ENCODE measurements around the gene MBP.

Gene MBP

GRCh38 chr18:77114415-77115191 lies 18.0 kb downstream of the MBP start:
- no peak overlapping the region for H3K4me3 ChIP-seq
- intact Hi-C loops (cut with DNase I; ENCODE audit: low total_unique reads) = no loop called here

GRCh38 chr18:77114152-77114414 lies 18.5 kb downstream of the MBP start:
- H3K9me3 ChIP-seq = no peaks in the 10 kb centered on the region
- intact Hi-C loops (cut with DNase I; ENCODE audit: low total_unique reads) = no loop called here
- peak overlapping the region; percentile 38 to 83 for H3K27ac ChIP-seq
- no peak for TF ChIP-seq CTCF (IDR thresholded peaks at IDR 0.05)
- no peaks in the 10 kb centered on the region for H3K27me3 ChIP-seq
- H3K4me1 ChIP-seq = peaks cover 0 to 23% (median 21%) of the 10 kb centered on the region in 4 donors
- DNase-seq = no peak
- H3K36me3 ChIP-seq = peaks cover 0 to 3% (median 0%) of the 10 kb centered on the region in 3 donors
- no peak overlapping the region for H3K4me3 ChIP-seq

More at GRCh38 chr18:77114415-77115191, 18.0 kb downstream of the MBP start:
- H3K36me3 ChIP-seq = peaks cover 0 to 3% (median 0%) of the 10 kb centered on the region in 3 donors
- no peak for TF ChIP-seq CTCF (IDR thresholded peaks at IDR 0.05)
- DNase-seq = peak; percentile 93 to 96
- peak overlapping the region; percentile 78 to 83 for H3K27ac ChIP-seq
- no peaks in the 10 kb centered on the region for H3K27me3 ChIP-seq
- H3K4me1 ChIP-seq = peaks cover 0 to 27% (median 19%) of the 10 kb centered on the region in 4 donors
- H3K9me3 ChIP-seq = no peaks in the 10 kb centered on the region

- H3K4me1 ChIP-seq = peaks cover 0 to 29% (median 20%) of the 10 kb centered on the region in 4 donors
- intact Hi-C loops (cut with DNase I; ENCODE audit: low total_unique reads) = no loop called here
- no peak overlapping the region for H3K4me3 ChIP-seq
- H3K36me3 ChIP-seq = peaks cover 0 to 3% (median 0%) of the 10 kb centered on the region in 3 donors
- no peaks in the 10 kb centered on the region for H3K27me3 ChIP-seq
- peak overlapping the region; percentile 38 to 83 for H3K27ac ChIP-seq
- no peak for TF ChIP-seq CTCF (IDR thresholded peaks at IDR 0.05)
- DNase-seq = peak in 1 of 2 donors; percentile 48
- no peaks in the 10 kb centered on the region for H3K9me3 ChIP-seq
Observed at GRCh38 chr18:77113361-77114151, 19.0 kb downstream of the MBP start.

- peaks cover 0 to 3% (median 0%) of the 10 kb centered on the region in 3 donors for H3K36me3 ChIP-seq
- DNase-seq = no peak
- intact Hi-C loops (cut with DNase I; ENCODE audit: low total_unique reads) = no loop called here
- no peak for TF ChIP-seq CTCF (IDR thresholded peaks at IDR 0.05)
- no peaks in the 10 kb centered on the region for H3K9me3 ChIP-seq
- H3K4me1 ChIP-seq = peaks cover 0 to 37% (median 20%) of the 10 kb centered on the region in 4 donors
- H3K27ac ChIP-seq = peak overlapping the region in 1 of 2 donors; percentile 83
- no peaks in the 10 kb centered on the region for H3K27me3 ChIP-seq
- no peak overlapping the region for H3K4me3 ChIP-seq
Observed at GRCh38 chr18:77112747-77113092, 19.9 kb downstream of the MBP start.

GRCh38 chr18:77111951-77112746 lies 20.4 kb downstream of the MBP start:
- peaks cover 0 to 43% (median 22%) of the 10 kb centered on the region in 4 donors for H3K4me1 ChIP-seq
- peaks cover 0 to 3% (median 0%) of the 10 kb centered on the region in 3 donors for H3K36me3 ChIP-seq
- H3K9me3 ChIP-seq = no peaks in the 10 kb centered on the region
- peak in 1 of 2 donors; percentile 73 for DNase-seq
- H3K4me3 ChIP-seq = peak overlapping the region in 1 of 2 donors; percentile 12
- H3K27me3 ChIP-seq = no peaks in the 10 kb centered on the region
- intact Hi-C loops (cut with DNase I; ENCODE audit: low total_unique reads) = no loop called here
- TF ChIP-seq CTCF (IDR thresholded peaks at IDR 0.05) = no peak
- peak overlapping the region in 1 of 2 donors; percentile 83 for H3K27ac ChIP-seq
